Thyroid gland (tissue), 4 donors: Measurements from ENCODE around the gene AGPAT2. TPM values are rescaled to one million over a fixed set of nuclear protein-coding genes. Genes with fewer than 3 reads are reported as not detected.
"Not testable (repeated sequence)": the region's sequence is repeated elsewhere in the genome, so short reads cannot be mapped to it uniquely, and the experiment has no call there.

Experiments used
- DNase-seq, 2 donors: peaks; one replicate each; pipeline ENCODE4 v3.0.0-alpha.2; 2019
- H3K27ac ChIP-seq, 3 donors: fragments of 200-600 bp; sonication (generic); 1 replicate in 2 of 3; 2 replicates in 1 of 3; pipeline ENCODE4 v1.5.1; 2016 to 2019; ENCODE audit warnings: mild to moderate bottlenecking in 1 of 3, moderate library complexity in 1 of 3
- H3K27me3 ChIP-seq: fragments of 200-600 bp; sonication (generic); one replicate; pipeline ENCODE4 v1.5.1; 2019
- H3K36me3 ChIP-seq, 2 donors: fragments of 200-600 bp; sonication (generic); one replicate each; pipeline ENCODE4 v1.5.1; 2016 to 2019
- H3K4me1 ChIP-seq, 2 donors: fragments of 200-600 bp; sonication (generic); one replicate each; pipeline ENCODE4 v1.5.1; 2017 to 2019
- H3K4me3 ChIP-seq, 3 donors: fragments of 200-600 bp; sonication (generic); replicated peaks in 1 of 3; 1 replicate in 2 of 3; 2 replicates in 1 of 3; pipeline ENCODE4 v1.5.1; 2016; ENCODE audit warnings: mild to moderate bottlenecking in 1 of 3
- H3K9me3 ChIP-seq: fragments of 200-600 bp; sonication (generic); one replicate; pipeline ENCODE4 v1.5.1; 2017
- POLR2A ChIP-seq, 2 donors: fragments of 450-650 bp; IDR thresholded peaks; one replicate each; pipeline ENCODE4 v1.6.1; 2017; ENCODE audit warnings: antibody characterized with exemption in 2 of 2, mild to moderate bottlenecking in 2 of 2, moderate library complexity in 1 of 2
- WGBS, 2 donors: methylation state at CpG; one replicate each; pipeline ENCODE4 v1.1.5; 2017; 5-methylcytosine and 5-hydroxymethylcytosine counted together
- intact Hi-C: fragments of 100-400 bp; cut with DNase I; formaldehyde crosslinking; loops from one replicate; pipeline ENCODE4 v1.15.1; 2023
- total RNA-seq, 4 donors: library from RNA; depleted of rRNA; stranded (reverse); fragments of >200 nt; gene quantifications; one replicate each; pipeline ENCODE4 v1.2.3, GENCODE V29; 2016
- TF ChIP-seq, protein P1 (sequence below), 6 experiments: fragments of 200-600 bp in 3 of 6; fragments of 450-650 bp in 3 of 6; sonication (generic) in 3 of 6; IDR thresholded peaks; one replicate each; pipeline ENCODE4 v1.5.1; 2016 to 2019; ENCODE audit warnings: antibody characterized with exemption in 6 of 6, mild to moderate bottlenecking in 2 of 6, inconsistent platforms in 1 of 6, moderate library complexity in 1 of 6

AGPAT2 gene
- total RNA-seq, 4 donors from 2014 or later = 58.6 to 78.7 (median 72.0) TPM

DNA sequence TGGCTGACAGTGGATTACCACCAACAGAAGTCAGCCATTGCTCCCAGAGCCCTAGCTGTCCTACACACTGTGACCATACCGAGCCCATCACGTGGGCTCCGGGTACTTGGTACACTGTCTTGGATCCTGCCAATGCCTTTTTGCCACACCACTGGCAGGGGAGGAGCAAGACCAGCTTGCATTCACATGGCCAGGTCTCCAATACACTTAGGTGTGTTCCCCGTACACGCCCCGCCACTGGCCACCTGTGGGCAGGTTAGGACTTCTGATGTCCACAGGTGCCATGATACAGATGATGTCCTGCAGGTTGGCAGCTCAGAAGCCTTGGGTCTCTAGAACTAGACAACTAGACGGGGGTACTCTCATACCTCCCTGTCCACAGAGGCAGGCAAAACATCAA is 19.8 kb upstream of the AGPAT2 start:
- intact Hi-C loops = no loop called here
- Histone ChIP-seq H3K4me3 (no peak overlapping the region), H3K36me3 (no peaks in the 10 kb centered on the region), H3K9me3 (no peaks in the 10 kb centered on the region), H3K4me1 (peaks cover 4 to 5% of the 10 kb centered on the region in 2 donors), H3K27ac (no peak overlapping the region), H3K27me3 (no peaks in the 10 kb centered on the region)
- 93 to 95% methylated on average over 3 to 7 of the region's 7 CpGs for WGBS, 2 donors
- no peak for TF ChIP-seq POLR2A (IDR thresholded peaks at IDR 0.05)
- TF ChIP-seq, protein P1, sequence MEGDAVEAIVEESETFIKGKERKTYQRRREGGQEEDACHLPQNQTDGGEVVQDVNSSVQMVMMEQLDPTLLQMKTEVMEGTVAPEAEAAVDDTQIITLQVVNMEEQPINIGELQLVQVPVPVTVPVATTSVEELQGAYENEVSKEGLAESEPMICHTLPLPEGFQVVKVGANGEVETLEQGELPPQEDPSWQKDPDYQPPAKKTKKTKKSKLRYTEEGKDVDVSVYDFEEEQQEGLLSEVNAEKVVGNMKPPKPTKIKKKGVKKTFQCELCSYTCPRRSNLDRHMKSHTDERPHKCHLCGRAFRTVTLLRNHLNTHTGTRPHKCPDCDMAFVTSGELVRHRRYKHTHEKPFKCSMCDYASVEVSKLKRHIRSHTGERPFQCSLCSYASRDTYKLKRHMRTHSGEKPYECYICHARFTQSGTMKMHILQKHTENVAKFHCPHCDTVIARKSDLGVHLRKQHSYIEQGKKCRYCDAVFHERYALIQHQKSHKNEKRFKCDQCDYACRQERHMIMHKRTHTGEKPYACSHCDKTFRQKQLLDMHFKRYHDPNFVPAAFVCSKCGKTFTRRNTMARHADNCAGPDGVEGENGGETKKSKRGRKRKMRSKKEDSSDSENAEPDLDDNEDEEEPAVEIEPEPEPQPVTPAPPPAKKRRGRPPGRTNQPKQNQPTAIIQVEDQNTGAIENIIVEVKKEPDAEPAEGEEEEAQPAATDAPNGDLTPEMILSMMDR (IDR thresholded peaks at IDR 0.05) = no peak
- DNase-seq = no peak

GRCh38 chr9:136705564-136705963 is 18.3 kb upstream of the AGPAT2 start:
- Histone ChIP-seq H3K4me3 (no peak overlapping the region), H3K27ac (no peak overlapping the region), H3K27me3 (no peaks in the 10 kb centered on the region), H3K9me3 (no peaks in the 10 kb centered on the region), H3K36me3 (no peaks in the 10 kb centered on the region), H3K4me1 (peaks cover 0 to 7% of the 10 kb centered on the region in 2 donors)
- TF ChIP-seq POLR2A (IDR thresholded peaks at IDR 0.05) = no peak
- TF ChIP-seq, protein P1 (IDR thresholded peaks at IDR 0.05) = no peak
- intact Hi-C loops = no loop called here
- no peak for DNase-seq
- WGBS, 2 donors = 76 to 84% methylated on average over 7 of the region's 7 CpGs

DNA sequence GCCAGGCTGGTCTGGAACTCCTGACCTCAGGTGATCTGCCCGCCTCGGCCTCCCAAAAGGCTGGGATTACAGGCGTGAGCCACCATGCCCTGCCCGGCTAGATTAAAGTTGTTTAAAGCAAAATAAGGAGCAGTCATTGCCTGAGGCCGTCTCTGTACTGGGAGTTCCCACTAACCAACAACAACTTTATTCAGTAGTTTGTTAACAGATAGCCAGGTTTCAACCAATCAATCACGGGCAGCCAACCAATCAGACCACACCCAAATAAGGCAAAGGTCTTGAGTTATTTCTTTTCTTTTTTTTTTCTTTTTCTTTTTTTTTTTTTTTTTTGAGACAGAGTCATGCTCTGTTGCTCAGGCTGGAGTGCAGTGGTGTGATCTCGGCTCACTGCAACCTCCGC is 17.5 kb upstream of the AGPAT2 start:
- H3K4me3 ChIP-seq, H3K4me1 ChIP-seq, DNase-seq, H3K27ac ChIP-seq, H3K9me3 ChIP-seq, intact Hi-C loops, H3K27me3 ChIP-seq, H3K36me3 ChIP-seq: not testable (repeated sequence)
- WGBS, 2 donors = 95 to 96% methylated on average over 8 of the region's 8 CpGs

GRCh38 chr9:136703276-136703860 is 16.1 kb upstream of the AGPAT2 start:
- Histone ChIP-seq H3K4me3 (no peak overlapping the region), H3K36me3 (no peaks in the 10 kb centered on the region), H3K9me3 (no peaks in the 10 kb centered on the region), H3K27me3 (no peaks in the 10 kb centered on the region), H3K4me1 (peaks cover 0 to 7% of the 10 kb centered on the region in 2 donors), H3K27ac (no peak overlapping the region)
- 85 to 91% methylated on average over 10 to 12 of the region's 12 CpGs for WGBS, 2 donors
- TF ChIP-seq, protein P1 (IDR thresholded peaks at IDR 0.05) = no peak
- no peak for TF ChIP-seq POLR2A (IDR thresholded peaks at IDR 0.05)
- DNase-seq = no peak
- intact Hi-C loops = no loop called here

- WGBS, 2 donors = 57 to 60% methylated on average over 10 of the region's 10 CpGs
- Histone ChIP-seq H3K9me3 (no peaks in the 10 kb centered on the region), H3K4me3 (no peak overlapping the region), H3K27ac (no peak overlapping the region), H3K36me3 (no peaks in the 10 kb centered on the region), H3K4me1 (peaks cover 0 to 18% of the 10 kb centered on the region in 2 donors), H3K27me3 (no peaks in the 10 kb centered on the region)
- intact Hi-C loops = no loop called here
- no peak for TF ChIP-seq POLR2A (IDR thresholded peaks at IDR 0.05)
- TF ChIP-seq, protein P1 (IDR thresholded peaks at IDR 0.05) = no peak
- no peak for DNase-seq
Measured at GRCh38 chr9:136701668-136702053, 14.4 kb upstream of the AGPAT2 start.
